GM19025 (cell line): Measurements from ENCODE around the gene LRRC71.

Source experiments
- ATAC-seq: cut with Tn5 transposase; IDR thresholded peaks from one replicate; pipeline ENCODE4 v1.9.1; 2021; ENCODE audit warnings: mild to moderate bottlenecking, low read depth, moderate library complexity; ENCODE audit not compliant: unreplicated experiment

The LRRC71 gene

GRCh38 chr1:156920233-156921052 is at the start of gene LRRC71:
LRRC71 (plus strand) TSS chr1:156920632; CDS start chr1:156920804, 172 bp downstream.
- ATAC-seq, result no peak

DNA sequence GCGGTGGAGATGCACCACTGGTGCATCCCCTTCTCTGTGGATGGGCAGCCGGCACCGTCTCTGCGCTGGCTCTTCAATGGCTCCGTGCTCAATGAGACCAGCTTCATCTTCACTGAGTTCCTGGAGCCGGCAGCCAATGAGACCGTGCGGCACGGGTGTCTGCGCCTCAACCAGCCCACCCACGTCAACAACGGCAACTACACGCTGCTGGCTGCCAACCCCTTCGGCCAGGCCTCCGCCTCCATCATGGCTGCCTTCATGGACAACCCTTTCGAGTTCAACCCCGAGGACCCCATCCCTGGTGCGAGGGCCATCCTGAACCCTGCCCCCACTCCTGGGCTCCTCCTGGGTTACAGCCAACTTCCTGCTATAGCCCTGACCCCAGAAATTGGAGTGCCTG is 46.8 kb upstream of the LRRC71 start:
- no peak for ATAC-seq

DNA sequence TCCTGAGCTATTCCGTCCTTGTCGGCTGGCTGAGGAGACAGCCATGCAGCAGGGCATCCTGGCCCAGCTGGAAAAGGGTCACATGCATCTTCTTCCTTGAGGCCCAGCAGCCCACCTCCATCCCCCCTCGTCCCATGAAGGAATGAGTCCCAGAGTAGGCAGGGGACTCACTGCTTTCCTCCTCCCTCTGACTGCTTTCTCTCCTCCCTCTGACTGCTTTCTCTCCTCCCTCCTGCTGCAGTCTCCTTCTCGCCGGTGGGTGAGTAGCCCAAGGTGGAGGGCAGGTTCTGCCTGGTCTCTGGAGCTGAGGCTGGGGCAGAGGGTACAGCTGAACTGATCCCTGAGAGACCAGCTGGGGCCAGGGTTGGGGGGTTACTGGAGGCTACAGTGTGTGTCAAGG is 46.3 kb upstream of the LRRC71 start:
- ATAC-seq, result no peak

DNA sequence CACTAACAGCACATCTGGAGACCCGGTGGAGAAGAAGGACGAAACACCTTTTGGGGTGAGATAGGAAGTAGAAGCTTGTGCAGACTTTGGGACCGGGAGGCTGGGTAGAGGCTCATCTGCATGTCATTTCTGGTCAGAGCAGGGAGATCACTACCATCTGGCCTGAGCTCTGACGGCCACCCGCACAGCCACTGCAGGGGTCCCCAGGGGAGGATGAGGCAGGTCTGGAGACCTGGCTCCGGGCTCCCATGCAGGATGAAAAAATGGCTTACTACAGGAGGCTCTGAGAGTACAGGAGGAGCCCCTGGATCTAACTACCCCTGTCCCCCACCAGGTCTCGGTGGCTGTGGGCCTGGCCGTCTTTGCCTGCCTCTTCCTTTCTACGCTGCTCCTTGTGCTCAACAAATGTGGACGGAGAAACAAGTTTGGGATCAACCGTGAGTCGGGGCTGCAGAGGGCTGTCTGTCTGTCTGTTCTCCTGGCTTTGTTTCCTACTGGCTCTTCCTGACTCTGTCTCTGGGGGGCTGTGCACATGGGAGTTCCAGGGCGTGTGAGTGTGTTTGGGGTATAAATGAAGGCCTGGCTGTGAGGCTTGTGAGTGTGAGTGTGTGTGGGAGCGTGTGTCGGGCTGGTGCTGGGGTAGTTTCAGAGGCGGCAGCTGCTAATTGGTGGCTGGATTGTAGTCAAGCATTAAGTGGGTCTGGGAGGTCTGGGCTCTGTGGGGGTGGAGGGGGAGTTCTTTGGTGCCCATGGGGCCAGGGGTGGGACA is 45.7 kb upstream of the LRRC71 start:
- ATAC-seq, result no peak

DNA sequence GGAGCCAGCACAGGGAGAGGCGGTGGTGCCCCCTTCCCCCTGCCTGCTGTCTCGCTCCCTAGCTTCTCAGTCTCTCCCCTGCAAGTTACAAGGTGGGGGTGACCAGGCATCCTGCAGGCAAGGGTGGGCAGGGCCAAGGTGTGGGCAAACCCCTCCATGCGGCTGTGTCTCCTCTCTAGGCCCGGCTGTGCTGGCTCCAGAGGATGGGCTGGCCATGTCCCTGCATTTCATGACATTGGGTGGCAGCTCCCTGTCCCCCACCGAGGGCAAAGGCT is 45.2 kb upstream of the LRRC71 start:
- ATAC-seq, result no peak

- no peak for ATAC-seq
Measured at GRCh38 chr1:156876281-156876680, 44.2 kb upstream of the LRRC71 start.

GRCh38 chr1:156877433-156878170 is 42.8 kb upstream of the LRRC71 start:
- no peak for ATAC-seq

DNA sequence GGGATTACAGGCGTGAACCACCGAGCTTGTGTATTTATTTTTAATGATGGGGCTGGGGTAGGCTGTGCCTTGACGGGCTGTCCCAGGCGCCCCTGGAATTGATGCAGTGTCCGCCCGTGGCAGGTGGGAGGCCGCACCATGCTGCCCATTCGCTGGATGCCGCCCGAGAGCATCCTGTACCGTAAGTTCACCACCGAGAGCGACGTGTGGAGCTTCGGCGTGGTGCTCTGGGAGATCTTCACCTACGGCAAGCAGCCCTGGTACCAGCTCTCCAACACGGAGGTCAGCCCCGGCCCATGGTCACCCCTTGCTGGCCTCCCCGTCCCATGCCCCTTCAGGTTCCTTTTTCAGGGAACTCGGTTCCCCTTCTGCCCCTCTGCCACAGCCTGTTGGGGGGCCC is 40.6 kb upstream of the LRRC71 start:
- no peak for ATAC-seq

DNA sequence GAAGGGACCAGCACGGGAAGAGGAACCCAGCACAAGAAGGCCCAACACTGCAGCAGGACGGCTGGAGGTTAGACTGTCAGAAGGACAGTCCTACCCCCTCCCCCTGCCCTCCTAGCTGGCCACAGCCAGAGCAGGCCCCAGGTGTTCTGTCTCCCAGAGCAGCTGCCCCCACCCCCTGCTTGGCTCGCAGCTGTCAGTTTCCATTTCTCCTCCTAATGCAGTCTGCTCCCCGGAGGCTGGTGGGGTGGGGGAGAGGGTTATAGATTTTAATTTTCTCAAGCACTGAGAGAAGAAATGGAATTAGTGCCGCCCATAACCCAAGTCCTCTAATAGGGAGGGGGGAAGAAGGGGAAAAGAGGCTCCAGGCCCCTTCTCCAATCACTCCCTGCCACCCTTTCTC is 40.0 kb upstream of the LRRC71 start:
- no peak for ATAC-seq

GRCh38 chr1:156881101-156881500 is 39.3 kb upstream of the LRRC71 start:
- ATAC-seq, result no peak

- no peak for ATAC-seq
Measured at GRCh38 chr1:156881663-156882062, 38.8 kb upstream of the LRRC71 start.

- ATAC-seq, result no peak
Measured at GRCh38 chr1:156882543-156882942, 37.9 kb upstream of the LRRC71 start.

DNA sequence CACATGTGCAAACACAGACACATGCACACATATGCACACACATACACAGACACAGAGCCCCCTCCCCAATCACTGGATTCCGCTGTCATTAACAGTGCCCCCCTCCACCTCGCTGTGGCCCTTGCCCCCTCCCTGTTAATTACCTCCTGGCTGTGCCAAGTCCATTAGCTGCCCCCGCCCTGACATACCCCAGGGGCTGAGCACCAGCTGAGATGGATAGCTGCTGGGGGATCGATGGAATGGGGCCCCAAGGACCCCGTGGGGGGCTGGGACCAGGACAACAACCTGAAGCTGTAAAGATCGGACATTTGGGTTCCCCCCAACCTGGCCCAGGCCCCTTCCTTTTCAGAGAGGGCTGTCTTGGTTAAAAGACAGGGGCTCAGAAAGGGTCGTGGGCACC is 36.5 kb upstream of the LRRC71 start:
- no peak for ATAC-seq

DNA sequence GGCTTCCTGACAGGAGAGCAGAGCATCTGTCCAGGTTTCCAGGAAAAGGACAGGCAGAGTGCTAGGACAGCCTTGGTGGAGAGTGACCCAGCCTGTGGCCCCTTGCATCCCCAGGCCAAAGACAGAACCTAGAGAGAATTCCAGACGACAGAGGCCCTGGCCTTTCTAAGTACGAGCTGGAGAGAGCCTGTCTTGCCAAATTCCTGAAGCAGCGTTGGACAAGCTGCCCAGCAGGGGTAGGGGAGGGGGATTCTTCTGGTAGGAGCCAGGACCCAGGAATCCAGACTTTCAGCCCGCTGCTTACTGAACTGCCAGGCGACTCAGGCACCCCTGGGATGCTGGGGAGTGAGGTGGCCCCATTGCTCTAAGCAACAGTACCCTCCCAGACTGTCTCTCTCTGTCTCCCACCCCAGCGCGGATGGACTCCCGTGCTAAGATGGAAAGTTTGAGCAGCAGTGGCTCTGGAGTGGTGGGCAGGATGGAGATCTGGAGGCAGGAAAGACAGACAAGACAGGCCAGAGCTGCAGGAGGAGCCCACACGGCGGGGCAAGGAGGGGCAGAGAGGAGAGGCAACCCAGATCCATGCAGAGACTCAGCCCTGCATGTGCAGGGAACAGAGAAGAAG is 35.8 kb upstream of the LRRC71 start:
- no peak for ATAC-seq

DNA sequence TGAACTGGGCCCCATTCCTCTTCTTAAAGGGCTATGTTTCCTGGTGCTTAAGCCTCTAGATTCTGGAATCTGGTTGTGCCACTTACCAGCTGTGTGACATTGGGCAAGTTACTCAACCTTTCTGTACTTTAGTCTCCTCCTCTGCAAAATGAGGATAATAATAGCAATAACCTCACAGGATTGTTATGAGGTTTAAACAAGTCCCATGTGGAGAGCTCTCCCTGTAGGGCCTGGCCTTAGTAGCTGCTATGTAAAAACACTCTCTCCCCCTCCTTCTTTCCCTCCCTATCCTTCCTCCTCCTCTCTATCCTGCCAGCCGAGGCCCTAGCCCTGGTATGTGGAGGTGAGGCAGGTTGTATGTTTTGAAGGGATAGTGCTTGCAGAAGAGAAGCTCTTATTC is 35.1 kb upstream of the LRRC71 start:
- ATAC-seq, result no peak

DNA sequence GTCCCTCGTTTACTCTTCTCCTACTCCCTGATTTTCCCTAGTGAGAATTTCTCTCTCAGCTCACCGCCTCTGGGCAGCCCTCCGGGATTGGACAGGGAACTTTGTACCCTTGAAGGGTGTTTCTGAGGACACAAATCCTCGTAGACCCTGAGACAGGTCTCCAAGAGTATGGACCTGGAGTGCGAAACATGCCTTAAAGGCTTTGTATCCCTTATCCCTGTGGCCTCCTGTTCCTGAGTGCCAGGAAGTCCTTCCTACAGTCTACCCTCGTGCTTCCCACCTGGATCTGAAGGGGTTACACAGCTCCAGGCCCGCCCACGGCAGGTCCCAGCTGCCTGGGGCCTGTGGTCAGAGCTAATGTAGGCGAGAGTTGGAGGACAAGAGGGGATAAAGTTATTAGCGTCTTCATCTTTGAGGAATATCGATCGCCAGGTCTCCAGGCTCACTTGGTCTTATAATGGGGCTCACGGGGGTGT is 34.5 kb upstream of the LRRC71 start:
- ATAC-seq, result no peak

- ATAC-seq, result no peak
Measured at GRCh38 chr1:156886583-156887281, 33.7 kb upstream of the LRRC71 start.

DNA sequence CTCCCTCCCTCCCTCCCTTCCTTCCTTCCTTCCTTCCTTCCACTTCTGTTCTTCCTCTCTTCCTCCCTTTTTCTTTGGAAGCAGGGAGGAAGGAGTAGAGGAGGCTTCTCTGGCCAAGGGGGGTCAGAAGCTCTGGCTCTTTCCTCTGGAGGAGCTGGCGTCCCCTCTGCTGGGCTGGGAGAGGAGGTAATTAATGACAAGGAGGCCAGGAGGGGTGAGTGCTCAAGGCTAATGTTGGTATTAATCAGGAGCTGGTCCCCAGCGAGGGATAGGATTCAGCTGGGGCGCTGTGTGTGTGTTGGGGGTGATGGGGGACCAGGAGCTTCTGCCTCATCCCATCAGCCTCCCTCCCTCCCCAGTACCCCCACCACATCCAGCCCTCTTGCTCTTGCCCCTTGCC is 33.1 kb upstream of the LRRC71 start:
- no peak for ATAC-seq

GRCh38 chr1:156887734-156888133 is 32.7 kb upstream of the LRRC71 start:
- no peak for ATAC-seq
